ENCODE results near the gene CLDN16. TPM values are rescaled to one million over a fixed set of nuclear protein-coding genes. Genes with fewer than 3 reads are reported as not detected.

CLDN16 gene
- total RNA-seq, 3 donors from 2014 or later, result 0.29 TPM; not detected in 2

- Histone ChIP-seq H3K27ac (no peak overlapping the region), H3K4me1 (no peaks in the 10 kb centered on the region), H3K36me3 (no peaks in the 10 kb centered on the region), H3K27me3 (no peaks in the 10 kb centered on the region), H3K9me3 (no peaks in the 10 kb centered on the region), H3K4me3 (no peak overlapping the region)
- TF ChIP-seq POLR2AphosphoS5 (IDR thresholded peaks at IDR 0.05) (no peak), POLR2A (IDR thresholded peaks at IDR 0.05) (no peak), CTCF (IDR thresholded peaks at IDR 0.05) (no peak)
- intact Hi-C loops (cut with DNase I; ENCODE audit: low total_unique reads), result no loop called here
- DNase-seq (ENCODE audit: low spot score in 2 of 2), result no peak
Observed at GRCh38 chr3:190375671-190376070, 12.3 kb upstream of the CLDN16 start.

- intact Hi-C loops (cut with DNase I; ENCODE audit: low total_unique reads), result no loop called here
- no peaks in the 10 kb centered on the region for H3K36me3 ChIP-seq
- H3K27me3 ChIP-seq, result no peaks in the 10 kb centered on the region
- no peak overlapping the region for H3K27ac ChIP-seq
- no peaks in the 10 kb centered on the region for H3K9me3 ChIP-seq
- no peak for DNase-seq (ENCODE audit: low spot score in 2 of 2)
- TF ChIP-seq CTCF (IDR thresholded peaks at IDR 0.05) (no peak), POLR2A (IDR thresholded peaks at IDR 0.05) (no peak), POLR2AphosphoS5 (IDR thresholded peaks at IDR 0.05) (no peak)
- no peak overlapping the region for H3K4me3 ChIP-seq
- no peaks in the 10 kb centered on the region for H3K4me1 ChIP-seq
Observed at GRCh38 chr3:190378240-190378891, 9.6 kb upstream of the CLDN16 start.

GRCh38 chr3:190380184-190380583 is 7.8 kb upstream of the CLDN16 start:
- H3K27ac ChIP-seq, result no peak overlapping the region
- no peak for DNase-seq (ENCODE audit: low spot score in 2 of 2)
- H3K36me3 ChIP-seq, result no peaks in the 10 kb centered on the region
- intact Hi-C loops (cut with DNase I; ENCODE audit: low total_unique reads), result no loop called here
- H3K4me3 ChIP-seq, result no peak overlapping the region
- H3K4me1 ChIP-seq, result no peaks in the 10 kb centered on the region
- TF ChIP-seq POLR2A (IDR thresholded peaks at IDR 0.05) (no peak), CTCF (IDR thresholded peaks at IDR 0.05) (no peak), POLR2AphosphoS5 (IDR thresholded peaks at IDR 0.05) (no peak)
- no peaks in the 10 kb centered on the region for H3K9me3 ChIP-seq
- H3K27me3 ChIP-seq, result no peaks in the 10 kb centered on the region

GRCh38 chr3:190381441-190381840 is 6.5 kb upstream of the CLDN16 start:
- Histone ChIP-seq H3K4me3 (no peak overlapping the region), H3K27ac (no peak overlapping the region), H3K4me1 (no peaks in the 10 kb centered on the region), H3K9me3 (no peaks in the 10 kb centered on the region), H3K27me3 (no peaks in the 10 kb centered on the region), H3K36me3 (no peaks in the 10 kb centered on the region)
- DNase-seq (ENCODE audit: low spot score in 2 of 2), result no peak
- TF ChIP-seq POLR2A (IDR thresholded peaks at IDR 0.05) (no peak), CTCF (IDR thresholded peaks at IDR 0.05) (no peak), POLR2AphosphoS5 (IDR thresholded peaks at IDR 0.05) (no peak)
- intact Hi-C loops (cut with DNase I; ENCODE audit: low total_unique reads), result no loop called here

- Histone ChIP-seq H3K27me3 (no peaks in the 10 kb centered on the region), H3K9me3 (no peaks in the 10 kb centered on the region), H3K36me3 (no peaks in the 10 kb centered on the region), H3K4me1 (no peaks in the 10 kb centered on the region), H3K27ac (no peak overlapping the region), H3K4me3 (no peak overlapping the region)
- intact Hi-C loops (cut with DNase I; ENCODE audit: low total_unique reads), result no loop called here
- DNase-seq (ENCODE audit: low spot score in 2 of 2), result no peak
- TF ChIP-seq POLR2A (IDR thresholded peaks at IDR 0.05), result no peak
- no peak for TF ChIP-seq CTCF (IDR thresholded peaks at IDR 0.05)
- TF ChIP-seq POLR2AphosphoS5 (IDR thresholded peaks at IDR 0.05), result no peak
Observed at GRCh38 chr3:190382082-190382481, 5.9 kb upstream of the CLDN16 start.

All from breast epithelium (tissue), 4 donors.